Measurements from ENCODE around the gene SIK3. TPM values are rescaled to one million over a fixed set of nuclear protein-coding genes. Genes with fewer than 3 reads are reported as not detected.
"Not testable (repeated sequence)": the region's sequence is repeated elsewhere in the genome, so short reads cannot be mapped to it uniquely, and the experiment has no call there.

SIK3 gene
- total RNA-seq, 1 experiment from 2014 or later, result 33.3 TPM

DNA sequence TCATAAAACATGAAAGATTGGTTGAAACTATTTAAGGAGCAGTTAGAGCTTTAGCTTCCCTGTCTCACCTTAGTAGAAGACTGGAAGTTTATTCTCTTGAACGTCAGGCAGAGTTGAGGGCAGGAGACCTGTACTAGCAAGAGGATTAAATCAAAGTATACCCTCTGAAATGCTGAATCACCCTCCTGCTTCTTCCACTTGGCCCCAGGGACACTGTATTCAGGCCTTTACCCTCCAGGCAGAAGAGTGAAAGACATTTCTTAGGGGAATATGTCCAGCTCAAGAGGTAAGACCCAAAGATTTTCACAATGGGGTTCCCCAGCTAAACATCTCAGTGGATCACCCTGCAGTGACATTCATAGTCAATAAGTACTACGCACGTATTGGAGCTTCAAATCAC lies 287.0 kb downstream of the SIK3 start:
- no peaks in the 10 kb centered on the region for H3K27me3 Mint-ChIP-seq (ENCODE audit: insufficient read depth, unreplicated experiment)
- no TSS peak for BruUV-seq (replicated peaks)

DNA sequence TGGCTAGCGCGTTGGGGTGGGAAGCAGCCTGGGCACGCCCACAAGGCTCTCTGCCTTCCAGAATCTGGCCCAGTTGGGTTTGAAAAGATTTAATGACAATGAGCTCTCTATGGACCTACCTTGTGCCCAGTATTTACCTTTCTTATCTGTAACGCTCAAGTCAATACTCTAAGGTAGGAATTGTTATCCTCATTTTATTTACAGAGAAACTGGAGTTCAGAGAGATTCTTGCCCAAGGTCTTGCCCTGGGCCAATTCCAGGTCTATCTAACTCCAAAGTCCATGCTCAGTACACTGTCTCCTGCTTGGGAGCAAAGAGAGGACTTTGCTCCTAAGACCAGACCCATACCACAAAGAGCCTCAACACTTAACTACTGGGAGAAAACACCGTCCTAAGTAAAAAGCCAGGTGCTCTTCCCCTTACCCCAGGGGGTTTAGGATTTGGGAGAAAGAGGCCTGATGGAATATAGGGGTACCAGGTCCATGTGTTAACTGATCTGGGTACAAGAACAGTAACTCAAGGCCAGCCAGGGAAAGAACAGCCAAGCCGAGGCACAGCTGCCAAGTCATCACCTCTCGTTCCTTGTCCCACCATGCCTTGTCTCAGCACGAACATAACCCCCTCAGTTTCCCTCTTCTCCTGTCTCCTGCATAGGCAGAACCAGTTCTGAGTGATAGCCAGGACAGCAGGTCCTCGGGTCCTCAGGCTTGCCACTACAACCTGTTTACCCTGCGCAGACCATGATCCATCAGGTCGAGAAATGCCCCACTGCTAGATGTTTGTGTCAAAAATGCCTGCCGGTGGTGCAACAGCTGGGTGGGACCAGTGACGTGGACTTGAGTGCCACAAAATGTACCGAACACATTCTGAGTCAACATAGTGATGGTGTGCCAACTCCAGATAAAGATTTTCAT lies 289.7 kb downstream of the SIK3 start:
- Mint-ChIP-seq H3K27me3 (ENCODE audit: insufficient read depth, unreplicated experiment) (no peaks in the 10 kb centered on the region), H3K27ac (ENCODE audit: low read depth, unreplicated experiment) (peak overlapping the region; percentile 98), H3K4me3 (ENCODE audit: unreplicated experiment) (peak overlapping the region; percentile 43), H3K9me3 (ENCODE audit: unreplicated experiment) (no peaks in the 10 kb centered on the region), H3K4me1 (ENCODE audit: insufficient read depth, unreplicated experiment) (peaks cover 40% of the 10 kb centered on the region), H3K36me3 (ENCODE audit: insufficient read depth, unreplicated experiment) (peaks cover 21% of the 10 kb centered on the region)
- TF ChIP-seq, protein P1, sequence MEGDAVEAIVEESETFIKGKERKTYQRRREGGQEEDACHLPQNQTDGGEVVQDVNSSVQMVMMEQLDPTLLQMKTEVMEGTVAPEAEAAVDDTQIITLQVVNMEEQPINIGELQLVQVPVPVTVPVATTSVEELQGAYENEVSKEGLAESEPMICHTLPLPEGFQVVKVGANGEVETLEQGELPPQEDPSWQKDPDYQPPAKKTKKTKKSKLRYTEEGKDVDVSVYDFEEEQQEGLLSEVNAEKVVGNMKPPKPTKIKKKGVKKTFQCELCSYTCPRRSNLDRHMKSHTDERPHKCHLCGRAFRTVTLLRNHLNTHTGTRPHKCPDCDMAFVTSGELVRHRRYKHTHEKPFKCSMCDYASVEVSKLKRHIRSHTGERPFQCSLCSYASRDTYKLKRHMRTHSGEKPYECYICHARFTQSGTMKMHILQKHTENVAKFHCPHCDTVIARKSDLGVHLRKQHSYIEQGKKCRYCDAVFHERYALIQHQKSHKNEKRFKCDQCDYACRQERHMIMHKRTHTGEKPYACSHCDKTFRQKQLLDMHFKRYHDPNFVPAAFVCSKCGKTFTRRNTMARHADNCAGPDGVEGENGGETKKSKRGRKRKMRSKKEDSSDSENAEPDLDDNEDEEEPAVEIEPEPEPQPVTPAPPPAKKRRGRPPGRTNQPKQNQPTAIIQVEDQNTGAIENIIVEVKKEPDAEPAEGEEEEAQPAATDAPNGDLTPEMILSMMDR (IDR thresholded peaks at IDR 0.05; ENCODE audit: unreplicated experiment), result no peak
- DNase-seq (ENCODE audit: unreplicated experiment), result peak; percentile 91
- ChIA-PET CTCF (interaction anchor here (0.9 kb wide), 1 partner anchor 18 kb away, joined by 3 read pairs; no protein-coding TSS in a partner anchor), POLR2A (interaction anchor here (0.7 to 2.8 kb wide), 6 partner anchors 13 to 390 kb away, joined by 3 to 12 read pairs (median 3); partner anchors contain the start of gene ZPR1)
- intact Hi-C loops (cut with micrococcal nuclease), result no loop called here
- TSS peak; percentile 97 for BruUV-seq (replicated peaks)

More for the DNA sequence above, 287.0 kb downstream of the SIK3 start:
- Mint-ChIP-seq H3K9me3 (ENCODE audit: unreplicated experiment) (no peaks in the 10 kb centered on the region), H3K36me3 (ENCODE audit: insufficient read depth, unreplicated experiment) (peaks cover 21% of the 10 kb centered on the region), H3K27ac (ENCODE audit: low read depth, unreplicated experiment) (peak overlapping the region; percentile 98), H3K4me1 (ENCODE audit: insufficient read depth, unreplicated experiment) (peaks cover 36% of the 10 kb centered on the region), H3K4me3 (ENCODE audit: unreplicated experiment) (no peak overlapping the region)
- CTCF ChIA-PET, result interaction anchor here (1.6 kb wide), 1 partner anchor 25 kb away, joined by 8 read pairs; no protein-coding TSS in a partner anchor
- TF ChIP-seq, protein P1 (IDR thresholded peaks at IDR 0.05; ENCODE audit: unreplicated experiment), result no peak
- POLR2A ChIA-PET, result interaction anchor here (0.7 kb wide), 1 partner anchor 318 kb away, joined by 3 read pairs; no protein-coding TSS in a partner anchor
- intact Hi-C loops (cut with micrococcal nuclease), result no loop called here
- DNase-seq (ENCODE audit: unreplicated experiment), result no peak

DNA sequence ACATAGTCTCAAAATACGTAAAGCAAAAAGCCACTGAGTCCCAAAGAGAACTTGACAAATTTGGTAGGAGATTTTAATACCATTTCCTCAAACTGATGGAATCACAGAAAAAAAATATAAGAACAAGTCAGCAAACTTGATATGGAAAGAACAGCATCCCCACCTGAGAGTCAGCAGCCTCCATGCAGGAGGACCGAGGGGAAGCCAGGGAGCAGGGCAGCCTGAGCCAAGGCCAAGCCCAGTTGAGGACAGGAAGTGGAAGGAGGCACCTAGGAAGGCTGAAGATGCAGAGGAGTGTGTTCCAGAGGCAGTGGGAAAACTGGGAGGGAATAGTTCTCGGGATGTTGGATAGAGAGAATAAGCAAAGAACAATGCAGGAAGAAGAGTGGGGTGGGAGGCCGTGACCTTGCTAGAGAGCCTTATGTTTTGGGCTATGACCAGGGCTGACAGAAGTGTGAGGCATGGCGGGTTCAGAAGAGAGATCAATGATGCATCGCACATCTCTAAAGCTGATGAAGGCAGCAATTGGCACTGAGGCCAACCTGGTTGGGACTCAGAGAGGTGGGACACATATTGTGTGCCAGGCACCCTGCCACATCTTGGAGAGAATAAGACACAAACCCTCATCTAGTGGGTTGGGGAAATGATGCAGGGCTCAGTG lies 290.5 kb downstream of the SIK3 start:
- ChIA-PET POLR2A (interaction anchor here (0.6 to 2.8 kb wide), 4 partner anchors 14 to 517 kb away, joined by 3 to 12 read pairs (median 4); partner anchors contain the start of gene ZPR1), CTCF (interaction anchor here (0.7 to 1.4 kb wide), 3 partner anchors 17 to 75 kb away, joined by 3 to 6 read pairs (median 3); no protein-coding TSS in a partner anchor)
- H3K9me3 Mint-ChIP-seq (ENCODE audit: unreplicated experiment), result no peaks in the 10 kb centered on the region
- H3K27me3 Mint-ChIP-seq (ENCODE audit: insufficient read depth, unreplicated experiment), result no peaks in the 10 kb centered on the region
- DNase-seq (ENCODE audit: unreplicated experiment), result no peak
- no TSS peak for BruUV-seq (replicated peaks)
- H3K4me1 Mint-ChIP-seq (ENCODE audit: insufficient read depth, unreplicated experiment), result peaks cover 40% of the 10 kb centered on the region
- intact Hi-C loops (cut with micrococcal nuclease), result no loop called here
- peak overlapping the region; percentile 98 for H3K27ac Mint-ChIP-seq (ENCODE audit: low read depth, unreplicated experiment)
- H3K36me3 Mint-ChIP-seq (ENCODE audit: insufficient read depth, unreplicated experiment), result peaks cover 19% of the 10 kb centered on the region
- TF ChIP-seq, protein P1 (IDR thresholded peaks at IDR 0.05; ENCODE audit: unreplicated experiment), result no peak
- H3K4me3 Mint-ChIP-seq (ENCODE audit: unreplicated experiment), result no peak overlapping the region

DNA sequence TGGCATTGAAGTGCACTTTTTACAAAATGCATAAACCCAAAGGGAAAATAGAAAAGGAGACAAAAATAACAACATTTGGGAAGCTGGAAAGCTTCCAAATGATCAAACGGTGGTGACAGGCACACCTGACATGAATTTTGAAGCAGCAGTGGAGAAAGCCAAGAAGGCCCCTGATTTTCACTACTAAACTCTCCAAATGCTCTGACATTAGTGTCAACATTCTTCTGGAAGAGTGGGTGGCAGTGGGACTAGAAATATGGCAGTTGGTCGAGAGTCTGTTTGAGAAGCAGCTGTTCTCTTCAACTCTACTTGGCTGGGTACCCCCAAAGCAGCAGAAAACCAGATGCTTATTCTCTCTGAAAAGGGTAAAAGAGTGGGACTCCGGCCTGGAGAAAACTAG lies 294.2 kb downstream of the SIK3 start:
- Mint-ChIP-seq H3K9me3 (ENCODE audit: unreplicated experiment) (no peaks in the 10 kb centered on the region), H3K36me3 (ENCODE audit: insufficient read depth, unreplicated experiment) (peaks cover 9% of the 10 kb centered on the region), H3K4me3 (ENCODE audit: unreplicated experiment) (no peak overlapping the region), H3K27me3 (ENCODE audit: insufficient read depth, unreplicated experiment) (no peaks in the 10 kb centered on the region), H3K27ac (ENCODE audit: low read depth, unreplicated experiment) (no peak overlapping the region), H3K4me1 (ENCODE audit: insufficient read depth, unreplicated experiment) (peaks cover 30% of the 10 kb centered on the region)
- no peak for DNase-seq (ENCODE audit: unreplicated experiment)
- intact Hi-C loops (cut with micrococcal nuclease), result no loop called here
- TF ChIP-seq, protein P1 (IDR thresholded peaks at IDR 0.05; ENCODE audit: unreplicated experiment), result no peak
- CTCF ChIA-PET, result no interaction called here
- POLR2A ChIA-PET, result interaction anchor here (2.1 kb wide), 1 partner anchor 10 kb away, joined by 5 read pairs; no protein-coding TSS in a partner anchor
- no TSS peak for BruUV-seq (replicated peaks)

DNA sequence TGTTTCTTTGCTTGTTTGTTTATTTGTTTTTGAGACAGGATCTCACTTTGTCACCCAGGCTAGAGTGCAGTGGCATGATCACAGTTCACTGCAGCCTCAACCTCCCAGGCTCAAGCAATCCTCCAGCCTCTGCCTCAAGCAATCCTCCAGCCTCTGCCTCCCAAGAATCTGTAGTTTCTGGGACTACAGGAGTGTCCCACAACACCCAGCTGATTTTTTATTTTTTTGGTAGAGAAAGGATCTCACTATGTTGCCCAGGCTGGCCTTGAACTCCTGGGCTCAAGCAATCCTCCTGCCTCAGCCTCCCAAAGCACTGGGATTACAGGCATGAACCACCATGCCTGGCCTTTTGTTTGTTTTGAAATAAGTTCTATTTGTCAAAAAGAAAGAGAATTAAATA lies 296.6 kb downstream of the SIK3 start:
- not testable (repeated sequence) for H3K4me1 Mint-ChIP-seq (ENCODE audit: insufficient read depth, unreplicated experiment)

More for the DNA sequence above, 296.6 kb downstream of the SIK3 start:
- BruUV-seq (replicated peaks); intact Hi-C loops (cut with micrococcal nuclease); H3K27ac Mint-ChIP-seq (ENCODE audit: low read depth, unreplicated experiment); POLR2A ChIA-PET; H3K36me3 Mint-ChIP-seq (ENCODE audit: insufficient read depth, unreplicated experiment); H3K4me3 Mint-ChIP-seq (ENCODE audit: unreplicated experiment); DNase-seq (ENCODE audit: unreplicated experiment); H3K27me3 Mint-ChIP-seq (ENCODE audit: insufficient read depth, unreplicated experiment); H3K9me3 Mint-ChIP-seq (ENCODE audit: unreplicated experiment): not testable (repeated sequence)
- CTCF ChIA-PET, result interaction anchor here (1.2 kb wide), 1 partner anchor 11 kb away, joined by 4 read pairs; no protein-coding TSS in a partner anchor
